HCT116 (cell line): Measurements from ENCODE around the gene ZNF800. TPM values are rescaled to one million over a fixed set of nuclear protein-coding genes. Genes with fewer than 3 reads are reported as not detected.

Experiments used
- ATAC-seq: fragments of 200-7000 bp; cut with Tn5 transposase; 2 replicates; pipeline ENCODE4 v1.9.1; 2020; ENCODE audit warnings: mild to moderate bottlenecking, moderate library complexity
- BruUV-seq: library from RNA; stranded (reverse); fragments of 400-500 nt; replicated peaks from 2 replicates; lab custom pipeline; 2021; lab: Mats Ljungman, UMichigan
- CTCF ChIA-PET: fragments of 300-600 bp; sonication (Branson Sonifier 250); formaldehyde crosslinking; loops from one replicate; lab custom pipeline; 2021; ENCODE audit warnings: antibody characterized with exemption; lab: Charles Lee
- POLR2A ChIA-PET: fragments of 300-600, 350-600 bp; sonication (Branson Sonifier 250); formaldehyde crosslinking; loops from one replicate; lab custom pipeline; 2021; ENCODE audit warnings: antibody characterized with exemption; lab: Charles Lee
- RAD21 ChIA-PET, 2 experiments: fragments of 300-600 bp; sonication (Branson Sonifier 250); formaldehyde crosslinking; loops; one replicate each; lab custom pipeline; 2023; ENCODE audit warnings: low total read pairs in 2 of 2; ENCODE audit not compliant: uncharacterized antibody in 2 of 2, unreplicated experiment in 2 of 2, low non-redundant PET in 1 of 2; lab: Charles Lee
- DNase-seq: peaks from one replicate; pipeline ENCODE4 v3.0.0-alpha.2; 2010; ENCODE audit warnings: low read depth, low spot score
- H2AFZ ChIP-seq: fragments of 200-600 bp; shearing (Covaris generic), sonication (generic); 2 replicates; pipeline ENCODE4 v1.6.1; 2017; ENCODE audit warnings: low read depth, mixed run types, mixed read lengths, antibody characterized with exemption, low read length; ENCODE audit not compliant: poor library complexity, severe bottlenecking
- H3K27ac ChIP-seq: 2 replicates; pipeline ENCODE4 v1.5.1; 2012; ENCODE audit warnings: low read depth, low read length
- H3K27me3 ChIP-seq: fragments of 200-600 bp; sonication (generic); 2 replicates; pipeline ENCODE4 v1.6.1; 2016; ENCODE audit warnings: mixed run types, low read length, mixed read lengths; ENCODE audit not compliant: insufficient read depth
- H3K36me3 ChIP-seq, 2 experiments: fragments of 200-500 bp in 1 of 2; fragments of 200-600 bp in 1 of 2; sonication (Bioruptor generic) in 1 of 2; sonication (generic) in 1 of 2; 2 replicates each; pipeline versions ENCODE4 v1.5.1 to v1.6.1; 2014 to 2016; ENCODE audit warnings: low read length in 2 of 2, inconsistent platforms in 1 of 2, mixed read lengths in 1 of 2, mixed run types in 1 of 2; ENCODE audit not compliant: insufficient read depth in 2 of 2, control insufficient read depth in 1 of 2
- H3K4me1 ChIP-seq, 2 experiments: fragments of 200-600 bp in 1 of 2; sonication (generic) in 1 of 2; 2 replicates each; pipeline versions ENCODE4 v1.5.1 to v1.6.1; 2012 to 2017; ENCODE audit warnings: low read length in 2 of 2, inconsistent platforms in 1 of 2, mild to moderate bottlenecking in 1 of 2, mixed read lengths in 1 of 2, mixed run types in 1 of 2, moderate library complexity in 1 of 2; ENCODE audit not compliant: insufficient read depth in 2 of 2, control insufficient read depth in 1 of 2
- H3K4me2 ChIP-seq: fragments of 200-600 bp; sonication (generic); 2 replicates; pipeline ENCODE4 v1.6.1; 2017; ENCODE audit warnings: mixed run types, low read length, mixed read lengths
- H3K4me3 ChIP-seq, 2 experiments: fragments of 200-600 bp in 1 of 2; sonication (generic) in 1 of 2; replicated peaks in 1 of 2; 2 replicates each; pipeline ENCODE4 v1.5.1; 2011 to 2016; ENCODE audit warnings: low read length in 2 of 2, control low read depth in 1 of 2, low read depth in 1 of 2, mild to moderate bottlenecking in 1 of 2, mixed read lengths in 1 of 2, mixed run types in 1 of 2
- H3K79me2 ChIP-seq: fragments of 200-600 bp; sonication (generic); 2 replicates; pipeline ENCODE4 v1.6.1; 2017; ENCODE audit warnings: mild to moderate bottlenecking, mixed run types, low read length, moderate library complexity, mixed read lengths; ENCODE audit not compliant: insufficient read depth
- H3K9ac ChIP-seq: fragments of 200-600 bp; sonication (generic); 2 replicates; pipeline ENCODE4 v1.6.1; 2016; ENCODE audit warnings: low read length, mixed read lengths
- H3K9me2 ChIP-seq: fragments of 200-600 bp; sonication (generic), shearing (Covaris generic); 2 replicates; pipeline ENCODE4 v1.6.1; 2017; ENCODE audit warnings: mixed run types, mild to moderate bottlenecking, moderate library complexity; ENCODE audit not compliant: insufficient read depth
- H3K9me3 ChIP-seq, 2 experiments: fragments of 200-500 bp in 1 of 2; fragments of 200-600 bp in 1 of 2; sonication (Bioruptor generic) in 1 of 2; sonication (generic) in 1 of 2; 2 replicates each; pipeline ENCODE4 v1.6.1; 2014 to 2017; ENCODE audit warnings: low read length in 2 of 2, mixed read lengths in 2 of 2, inconsistent platforms in 1 of 2, low read depth in 1 of 2, mild to moderate bottlenecking in 1 of 2, mixed run types in 1 of 2, moderate library complexity in 1 of 2; ENCODE audit not compliant: control insufficient read depth in 1 of 2, insufficient read depth in 1 of 2
- H4K20me1 ChIP-seq: fragments of 200-600 bp; sonication (generic), shearing (Covaris generic); 2 replicates; pipeline ENCODE4 v1.6.1; 2017; ENCODE audit warnings: mixed run types, mild to moderate bottlenecking, moderate library complexity; ENCODE audit not compliant: insufficient read depth
- CBX3 ChIP-seq: IDR thresholded peaks from 2 replicates; pipeline ENCODE4 v1.6.1; 2012; ENCODE audit warnings: low read depth
- EGR1 ChIP-seq: IDR thresholded peaks from 2 replicates; pipeline ENCODE4 v1.6.1; 2012; ENCODE audit warnings: low read depth
- FOSL1 ChIP-seq: IDR thresholded peaks from 2 replicates; pipeline ENCODE4 v1.6.1; 2012; ENCODE audit warnings: low read depth
- RAD21 ChIP-seq: IDR thresholded peaks from 2 replicates; pipeline ENCODE4 v1.6.1; 2012; ENCODE audit warnings: low read depth, mild to moderate bottlenecking
- SP1 ChIP-seq: IDR thresholded peaks from 2 replicates; pipeline ENCODE4 v1.6.1; 2012; ENCODE audit warnings: low read depth
- TCF7L2 ChIP-seq: IDR thresholded peaks from 2 replicates; pipeline ENCODE4 v1.7.0; 2011; ENCODE audit warnings: borderline replicate concordance, inconsistent platforms; ENCODE audit not compliant: insufficient read depth, insufficient read length; ENCODE audit errors: extremely low read depth
- YY1 ChIP-seq: IDR thresholded peaks from 2 replicates; pipeline ENCODE4 v1.6.1; 2011; ENCODE audit warnings: low read length, low read depth, moderate library complexity, mild to moderate bottlenecking; ENCODE audit not compliant: insufficient replicate concordance; ENCODE audit errors: extremely low read depth
- intact Hi-C: fragments of 100-400 bp; cut with micrococcal nuclease; formaldehyde crosslinking; loops from 2 replicates; pipeline ENCODE4 v1.10.0; 2022
- total RNA-seq: library from RNA; stranded (reverse); gene quantifications from one replicate; pipeline ENCODE4 v1.2.1, GENCODE V29; 2021; ENCODE audit not compliant: unreplicated experiment
- TF ChIP-seq, protein P1 (sequence below): IDR thresholded peaks from 2 replicates; pipeline ENCODE4 v1.6.1; 2011; ENCODE audit warnings: mild to moderate bottlenecking, low read length, moderate library complexity; ENCODE audit not compliant: insufficient replicate concordance; ENCODE audit errors: extremely low read depth
- TF ChIP-seq, protein P2 (sequence below), 3 experiments: fragments of 200-600 bp in 1 of 3; sonication (generic) in 1 of 3; IDR thresholded peaks in 2 of 3; conservative IDR thresholded peaks in 1 of 3; 2 replicates each; pipeline ENCODE4 v1.5.1; 2012 to 2017; ENCODE audit warnings: low read depth in 2 of 3, low read length in 2 of 3, antibody characterized with exemption in 1 of 3, borderline replicate concordance in 1 of 3, control low read depth in 1 of 3, mild to moderate bottlenecking in 1 of 3, mixed read lengths in 1 of 3, mixed run types in 1 of 3, moderate library complexity in 1 of 3; ENCODE audit not compliant: insufficient read depth in 1 of 3

ZNF800 gene
- total RNA-seq, 1 experiment from 2014 or later: 30.9 TPM

DNA sequence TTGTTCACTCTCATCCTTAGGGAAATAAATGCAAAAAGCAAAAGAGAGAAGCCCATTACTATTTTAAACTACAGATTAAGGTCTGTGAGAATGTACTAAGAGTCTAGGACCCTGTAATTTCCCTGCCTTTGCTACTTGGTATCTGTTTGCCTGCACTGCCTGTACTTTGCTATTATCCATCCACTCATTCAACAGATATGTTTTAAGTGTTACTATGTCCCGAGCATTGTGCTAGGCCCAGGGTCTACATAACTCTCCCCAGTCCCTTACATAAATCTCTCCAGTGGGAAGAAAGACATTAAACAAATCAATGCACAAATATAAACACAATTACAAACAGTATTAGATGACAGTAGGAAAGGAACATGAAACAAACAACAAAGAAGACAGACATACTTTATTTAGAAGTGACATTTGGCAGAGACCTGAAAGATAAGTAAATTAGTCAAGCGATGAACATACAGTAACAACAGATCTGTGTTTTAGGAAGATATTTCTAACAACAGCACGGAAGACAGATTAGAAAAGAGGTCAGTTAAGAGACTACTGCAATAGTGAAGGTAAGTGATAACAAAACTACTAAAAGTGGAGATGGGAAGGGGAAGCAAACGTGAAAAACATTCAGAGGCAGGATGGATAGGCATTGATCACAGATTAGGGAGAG, 30.0 kb downstream of the ZNF800 start:
- ChIA-PET CTCF (no interaction called here), RAD21 (no interaction called here)
- Histone ChIP-seq H4K20me1 (peaks cover 11% of the 10 kb centered on the region; the same call in 1 of the 2 replicates), H3K4me3 (no peak overlapping the region), H3K9me3 (no peaks in the 10 kb centered on the region), H3K9me2 (no peaks in the 10 kb centered on the region)
- ATAC-seq (no peak), DNase-seq (no peak)
- TF ChIP-seq, protein P1, sequence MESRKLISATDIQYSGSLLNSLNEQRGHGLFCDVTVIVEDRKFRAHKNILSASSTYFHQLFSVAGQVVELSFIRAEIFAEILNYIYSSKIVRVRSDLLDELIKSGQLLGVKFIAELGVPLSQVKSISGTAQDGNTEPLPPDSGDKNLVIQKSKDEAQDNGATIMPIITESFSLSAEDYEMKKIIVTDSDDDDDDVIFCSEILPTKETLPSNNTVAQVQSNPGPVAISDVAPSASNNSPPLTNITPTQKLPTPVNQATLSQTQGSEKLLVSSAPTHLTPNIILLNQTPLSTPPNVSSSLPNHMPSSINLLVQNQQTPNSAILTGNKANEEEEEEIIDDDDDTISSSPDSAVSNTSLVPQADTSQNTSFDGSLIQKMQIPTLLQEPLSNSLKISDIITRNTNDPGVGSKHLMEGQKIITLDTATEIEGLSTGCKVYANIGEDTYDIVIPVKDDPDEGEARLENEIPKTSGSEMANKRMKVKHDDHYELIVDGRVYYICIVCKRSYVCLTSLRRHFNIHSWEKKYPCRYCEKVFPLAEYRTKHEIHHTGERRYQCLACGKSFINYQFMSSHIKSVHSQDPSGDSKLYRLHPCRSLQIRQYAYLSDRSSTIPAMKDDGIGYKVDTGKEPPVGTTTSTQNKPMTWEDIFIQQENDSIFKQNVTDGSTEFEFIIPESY: no peak
- TF ChIP-seq TCF7L2: no peak
- TF ChIP-seq, all 23 proteins: peak for 0
- BruUV-seq: no TSS peak
- Histone ChIP-seq H3K27ac (no peak overlapping the region), H3K9ac (no peak overlapping the region), H3K36me3 (peaks cover 0 to 4% of the 10 kb centered on the region in 2 experiments; a peak in 1 of 4 replicates), H2AFZ (no peak overlapping the region), H3K4me2 (no peak overlapping the region), H3K27me3 (no peaks in the 10 kb centered on the region), H3K79me2 (peaks cover 29% of the 10 kb centered on the region; the same call in 1 of the 2 replicates), H3K4me1 (no peaks in the 10 kb centered on the region)
- intact Hi-C loops: no loop called here
- POLR2A ChIA-PET: no interaction called here

DNA sequence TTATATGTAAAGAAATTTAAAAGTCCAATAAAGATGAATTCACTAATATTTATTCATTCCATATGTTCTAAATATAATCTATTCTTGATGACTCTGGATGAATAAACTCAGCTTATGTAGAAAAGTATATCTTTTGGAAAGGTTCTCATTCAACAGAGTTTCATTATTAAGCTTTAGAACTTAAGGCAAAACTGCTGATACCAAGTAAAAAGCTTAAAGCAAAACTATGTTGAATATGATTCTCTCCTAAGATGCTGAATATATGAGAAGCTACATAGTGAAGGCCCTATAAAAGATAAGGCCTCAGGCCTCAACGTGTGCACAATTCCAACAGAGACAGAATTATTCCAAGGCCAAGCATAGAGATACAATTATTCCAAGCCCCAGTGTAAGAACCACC, 30.8 kb downstream of the ZNF800 start:
- Histone ChIP-seq H3K4me3 (no peak overlapping the region), H3K9ac (no peak overlapping the region), H3K27ac (no peak overlapping the region), H3K4me1 (no peaks in the 10 kb centered on the region), H3K9me3 (no peaks in the 10 kb centered on the region), H3K36me3 (peaks cover 0 to 4% of the 10 kb centered on the region in 2 experiments; a peak in 1 of 4 replicates), H3K27me3 (no peaks in the 10 kb centered on the region), H3K9me2 (no peaks in the 10 kb centered on the region), H3K79me2 (peaks cover 24% of the 10 kb centered on the region; the same call in 1 of the 2 replicates), H4K20me1 (peaks cover 11% of the 10 kb centered on the region; the same call in 1 of the 2 replicates), H3K4me2 (no peak overlapping the region), H2AFZ (no peak overlapping the region)
- ChIA-PET POLR2A (no interaction called here), RAD21 (no interaction called here), CTCF (no interaction called here)
- no peak for TF ChIP-seq RAD21
- no peak for TF ChIP-seq EGR1
- no peak for TF ChIP-seq FOSL1
- TF ChIP-seq SP1: no peak
- no peak for TF ChIP-seq CBX3
- TF ChIP-seq, protein P1: no peak
- no peak for TF ChIP-seq YY1
- TF ChIP-seq, protein P2, sequence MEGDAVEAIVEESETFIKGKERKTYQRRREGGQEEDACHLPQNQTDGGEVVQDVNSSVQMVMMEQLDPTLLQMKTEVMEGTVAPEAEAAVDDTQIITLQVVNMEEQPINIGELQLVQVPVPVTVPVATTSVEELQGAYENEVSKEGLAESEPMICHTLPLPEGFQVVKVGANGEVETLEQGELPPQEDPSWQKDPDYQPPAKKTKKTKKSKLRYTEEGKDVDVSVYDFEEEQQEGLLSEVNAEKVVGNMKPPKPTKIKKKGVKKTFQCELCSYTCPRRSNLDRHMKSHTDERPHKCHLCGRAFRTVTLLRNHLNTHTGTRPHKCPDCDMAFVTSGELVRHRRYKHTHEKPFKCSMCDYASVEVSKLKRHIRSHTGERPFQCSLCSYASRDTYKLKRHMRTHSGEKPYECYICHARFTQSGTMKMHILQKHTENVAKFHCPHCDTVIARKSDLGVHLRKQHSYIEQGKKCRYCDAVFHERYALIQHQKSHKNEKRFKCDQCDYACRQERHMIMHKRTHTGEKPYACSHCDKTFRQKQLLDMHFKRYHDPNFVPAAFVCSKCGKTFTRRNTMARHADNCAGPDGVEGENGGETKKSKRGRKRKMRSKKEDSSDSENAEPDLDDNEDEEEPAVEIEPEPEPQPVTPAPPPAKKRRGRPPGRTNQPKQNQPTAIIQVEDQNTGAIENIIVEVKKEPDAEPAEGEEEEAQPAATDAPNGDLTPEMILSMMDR (IDR thresholded peaks at IDR 0.05 in 2 of 3, conservative IDR thresholded peaks at IDR 0.05 in 1 of 3; ENCODE audit: borderline replicate concordance in 1 of 3, insufficient read depth in 1 of 3, low read depth in 2 of 3, low read length in 2 of 3): no peak
- DNase-seq: no peak
- no TSS peak for BruUV-seq
- intact Hi-C loops: no loop called here
- ATAC-seq: no peak
